IMR-90 (cell line): ENCODE data around the gene IRF4. TPM values are rescaled to one million over a fixed set of nuclear protein-coding genes. Genes with fewer than 3 reads are reported as not detected.

Source experiments
- ATAC-seq: fragments of 200-7000 bp; cut with Tn5 transposase; 2 replicates; pipeline ENCODE4 v1.9.1; 2020; ENCODE audit warnings: low read depth, mild to moderate bottlenecking, moderate library complexity
- BruUV-seq: library from RNA; stranded (reverse); fragments of 400-500 nt; replicated peaks from 2 replicates; lab custom pipeline; 2021; lab: Mats Ljungman, UMichigan
- CTCF ChIA-PET: fragments of 300-600 bp; formaldehyde crosslinking; extraction: SDS; loops from one replicate; lab custom pipeline; 2021; ENCODE audit warnings: antibody characterized with exemption; lab: Yijun Ruan, JAX
- POLR2A ChIA-PET: fragments of 300-600 bp; sonication (Branson Sonifier 250); formaldehyde crosslinking; loops from one replicate; lab custom pipeline; 2022; ENCODE audit warnings: antibody characterized with exemption; ENCODE audit not compliant: unreplicated experiment; lab: Charles Lee
- DNase-seq: peaks from one replicate; pipeline ENCODE4 v3.0.0; 2013
- H2AFZ ChIP-seq: replicated peaks from 2 replicates; pipeline ENCODE3; 2013; ENCODE audit warnings: low read length, mild to moderate bottlenecking; ENCODE audit not compliant: poor library complexity
- H2AK5ac ChIP-seq: 2 replicates; pipeline ENCODE4 v1.6.1; 2013; ENCODE audit warnings: low read depth, low read length, inconsistent platforms
- H2AK9ac ChIP-seq: replicated peaks from 2 replicates; pipeline ENCODE3; 2013; ENCODE audit warnings: mild to moderate bottlenecking, low read depth, low read length, moderate library complexity; ENCODE audit not compliant: poor library complexity
- H2BK120ac ChIP-seq: 2 replicates; pipeline ENCODE4 v1.6.1; 2013; ENCODE audit warnings: low read depth, low read length, inconsistent platforms
- H2BK15ac ChIP-seq: 3 replicates; pipeline ENCODE4 v1.6.1; 2013; ENCODE audit warnings: low read depth, low read length, inconsistent platforms
- H2BK20ac ChIP-seq: 2 replicates; pipeline ENCODE4 v1.6.1; 2013; ENCODE audit warnings: low read depth, mild to moderate bottlenecking, inconsistent platforms, low read length, moderate library complexity
- H2BK5ac ChIP-seq: 2 replicates; pipeline ENCODE4 v1.6.1; 2013; ENCODE audit warnings: mild to moderate bottlenecking, low read depth, low read length, inconsistent platforms; ENCODE audit not compliant: poor library complexity, severe bottlenecking
- H3K14ac ChIP-seq: replicated peaks from 2 replicates; pipeline ENCODE4 v1.6.1; 2013; ENCODE audit warnings: low read depth, low read length, inconsistent platforms
- H3K18ac ChIP-seq: 2 replicates; pipeline ENCODE4 v1.6.1; 2013; ENCODE audit warnings: low read depth, low read length, control low read depth
- H3K23ac ChIP-seq: 2 replicates; pipeline ENCODE4 v1.6.1; 2013; ENCODE audit warnings: low read depth, low read length, inconsistent platforms
- H3K27ac ChIP-seq: 2 replicates; pipeline ENCODE4 v1.5.1; 2013; ENCODE audit warnings: mild to moderate bottlenecking, control low read depth, low read length; ENCODE audit not compliant: insufficient read depth
- H3K27me3 ChIP-seq: 2 replicates; pipeline ENCODE4 v1.6.1; 2013; ENCODE audit warnings: low read length; ENCODE audit not compliant: control insufficient read depth, insufficient read depth
- H3K36me3 ChIP-seq: 2 replicates; pipeline ENCODE4 v1.6.1; 2013; ENCODE audit warnings: low read length, mixed read lengths; ENCODE audit not compliant: control insufficient read depth, insufficient read depth
- H3K4ac ChIP-seq: 2 replicates; pipeline ENCODE4 v1.6.1; 2013; ENCODE audit warnings: low read depth, low read length, inconsistent platforms
- H3K4me1 ChIP-seq: 2 replicates; pipeline ENCODE4 v1.6.1; 2013; ENCODE audit warnings: low read length, mixed read lengths; ENCODE audit not compliant: control insufficient read depth, insufficient read depth
- H3K4me2 ChIP-seq: 2 replicates; pipeline ENCODE4 v1.6.1; 2013; ENCODE audit warnings: low read depth, mild to moderate bottlenecking, control low read depth, low read length, moderate library complexity
- H3K4me3 ChIP-seq: 2 replicates; pipeline ENCODE4 v1.5.1; 2013; ENCODE audit warnings: low read depth, mild to moderate bottlenecking, control low read depth, low read length, moderate library complexity; ENCODE audit not compliant: insufficient read depth
- H3K56ac ChIP-seq: 2 replicates; pipeline ENCODE4 v1.6.1; 2013; ENCODE audit warnings: low read length, inconsistent platforms; ENCODE audit not compliant: insufficient read depth; ENCODE audit errors: extremely low read depth
- H3K79me1 ChIP-seq, 2 experiments: 2 replicates each; pipeline ENCODE4 v1.6.1; 2013; ENCODE audit warnings: low read length in 2 of 2, inconsistent platforms in 1 of 2, low read depth in 1 of 2
- H3K9ac ChIP-seq: 2 replicates; pipeline ENCODE4 v1.6.1; 2013; ENCODE audit warnings: low read depth, low read length, control low read depth
- H3K9me1 ChIP-seq: 2 replicates; pipeline ENCODE4 v1.6.1; 2013; ENCODE audit warnings: low read length, inconsistent platforms; ENCODE audit not compliant: insufficient read depth
- H3K9me3 ChIP-seq: 2 replicates; pipeline ENCODE4 v1.6.1; 2013; ENCODE audit warnings: low read length; ENCODE audit not compliant: control insufficient read depth, insufficient read depth
- H4K20me1 ChIP-seq: 2 replicates; pipeline ENCODE4 v1.6.1; 2013; ENCODE audit warnings: low read length, inconsistent platforms; ENCODE audit not compliant: insufficient read depth
- H4K5ac ChIP-seq: 2 replicates; pipeline ENCODE4 v1.6.1; 2013; ENCODE audit warnings: mild to moderate bottlenecking, low read depth, low read length, control low read depth
- H4K8ac ChIP-seq, 2 experiments: 2 replicates each; pipeline ENCODE4 v1.6.1; 2013; ENCODE audit warnings: low read depth in 2 of 2, low read length in 2 of 2, control low read depth in 1 of 2, inconsistent platforms in 1 of 2
- H4K91ac ChIP-seq: 2 replicates; pipeline ENCODE4 v1.6.1; 2013; ENCODE audit warnings: low read depth, low read length, inconsistent platforms; ENCODE audit not compliant: insufficient read depth
- BHLHE40 ChIP-seq: fragments of 150-350 bp; IDR thresholded peaks from 2 replicates; pipeline ENCODE4 v1.6.1; 2016; ENCODE audit warnings: mild to moderate bottlenecking, low read depth, low read length
- CEBPB ChIP-seq: IDR thresholded peaks from 2 replicates; pipeline ENCODE4 v1.6.1; 2012; ENCODE audit warnings: low read depth, low read length, improper control_type of control experiment
- CHD1 ChIP-seq: IDR thresholded peaks from 2 replicates; pipeline ENCODE4 v1.6.1; 2012; ENCODE audit warnings: low read depth, low read length, improper control_type of control experiment
- CTCF ChIP-seq: conservative IDR thresholded peaks from 2 replicates; pipeline ENCODE4 v1.5.1; 2012; ENCODE audit warnings: mild to moderate bottlenecking, low read depth, low read length, improper control_type of control experiment
- FOS ChIP-seq: fragments of 150-350 bp; IDR thresholded peaks from 2 replicates; pipeline ENCODE4 v1.6.1; 2016; ENCODE audit warnings: low read depth, low read length
- MAFK ChIP-seq: IDR thresholded peaks from 2 replicates; pipeline ENCODE4 v1.6.1; 2012; ENCODE audit warnings: low read depth, low read length, improper control_type of control experiment
- MAZ ChIP-seq: IDR thresholded peaks from 2 replicates; pipeline ENCODE4 v1.6.1; 2012; ENCODE audit warnings: low read depth, mild to moderate bottlenecking, low read length, improper control_type of control experiment, moderate library complexity, borderline replicate concordance
- MXI1 ChIP-seq: IDR thresholded peaks from 2 replicates; pipeline ENCODE4 v1.6.1; 2012; ENCODE audit warnings: low read depth, mild to moderate bottlenecking, low read length, moderate library complexity, borderline replicate concordance
- NFE2L2 ChIP-seq: fragments of 150-350 bp; IDR thresholded peaks from 2 replicates; pipeline ENCODE4 v1.6.1; 2016; ENCODE audit warnings: low read depth, mild to moderate bottlenecking, low read length
- POLR2A ChIP-seq: IDR thresholded peaks from 2 replicates; pipeline ENCODE4 v1.6.1; 2012; ENCODE audit warnings: mild to moderate bottlenecking, low read depth, low read length
- RAD21 ChIP-seq: IDR thresholded peaks from 2 replicates; pipeline ENCODE4 v1.6.1; 2012; ENCODE audit warnings: low read length, improper control_type of control experiment
- RCOR1 ChIP-seq: IDR thresholded peaks from 2 replicates; pipeline ENCODE4 v1.6.1; 2012; ENCODE audit warnings: mild to moderate bottlenecking, low read length, improper control_type of control experiment; ENCODE audit not compliant: insufficient replicate concordance
- RFX5 ChIP-seq: IDR thresholded peaks from 2 replicates; pipeline ENCODE4 v1.8.0; 2012; ENCODE audit warnings: low read depth, mild to moderate bottlenecking, low read length, moderate library complexity
- SMC3 ChIP-seq: fragments of 150-350 bp; IDR thresholded peaks from 2 replicates; pipeline ENCODE4 v1.6.1; 2016; ENCODE audit warnings: low read depth, mild to moderate bottlenecking, antibody characterized with exemption, low read length, moderate library complexity
- USF2 ChIP-seq: fragments of 150-350 bp; IDR thresholded peaks from 2 replicates; pipeline ENCODE4 v1.6.1; 2017; ENCODE audit warnings: mild to moderate bottlenecking, antibody characterized with exemption, low read length, low read depth
- WGBS, 2 experiments: methylation state at CpG; one replicate each; pipeline versions ENCODE4 v1.1.5 to v1.1.7; 2013; ENCODE audit warnings: missing lambda C conversion rate in 2 of 2; ENCODE audit not compliant: insufficient read length in 1 of 2; ENCODE audit errors: extremely low coverage in 2 of 2; 5-methylcytosine and 5-hydroxymethylcytosine counted together
- dilution Hi-C: fragments of 300-500 bp; cut with HindIII; formaldehyde crosslinking; loops from one replicate; pipeline ENCODE4 v1.14.3; 2018; ENCODE audit warnings: low sequenced_read_pairs; ENCODE audit not compliant: unreplicated experiment
- in situ Hi-C: fragments of 300-500 bp; cut with MboI; formaldehyde crosslinking; loops from 3 replicates; pipeline ENCODE4 v1.14.3; 2019; ENCODE audit warnings: low sequenced_read_pairs, inconsistent platforms, mixed read lengths
- intact Hi-C: fragments of 100-400 bp; cut with micrococcal nuclease; formaldehyde crosslinking; loops from 2 replicates; pipeline ENCODE4 v1.10.0; 2022
- polyA plus RNA-seq, 3 experiments: library from polyadenylated mRNA; depleted of rRNA; stranded (reverse); fragments of >200 nt; gene quantifications; 2 replicates each; pipeline ENCODE4 v1.2.3, GENCODE V29; 2012; ENCODE audit warnings: low replicate concordance in 1 of 3
- total RNA-seq: library from RNA; depleted of rRNA; stranded (reverse); fragments of >200 nt; gene quantifications from 2 replicates; pipeline ENCODE4 v1.2.3, GENCODE V29; 2012

IRF4 gene
- total and polyA plus RNA-seq, 2 of the 4 experiments (the other 2 are of a cell fraction) = not detected

GRCh38 chr6:355373-356208, 36.0 kb upstream of the IRF4 start:
- Histone ChIP-seq H4K20me1 (no peaks in the 10 kb centered on the region), H3K4me1 (no peaks in the 10 kb centered on the region), H3K79me1 (no peaks in the 10 kb centered on the region), H2AK5ac (no peak overlapping the region), H4K8ac (no peak overlapping the region), H2BK120ac (no peak overlapping the region), H3K56ac (no peak overlapping the region), H3K23ac (no peak overlapping the region), H3K4ac (no peak overlapping the region), H3K4me2 (no peak overlapping the region), H2BK15ac (no peak overlapping the region), H3K27me3 (no peaks in the 10 kb centered on the region), H2AFZ (no peak overlapping the region), H4K5ac (no peak overlapping the region), H2AK9ac (no peak overlapping the region), H3K9ac (no peak overlapping the region), H4K91ac (no peak overlapping the region), H3K27ac (no peak overlapping the region), H3K36me3 (no peaks in the 10 kb centered on the region), H3K18ac (no peak overlapping the region), H3K4me3 (no peak overlapping the region), H3K9me1 (no peaks in the 10 kb centered on the region), H2BK5ac (no peak overlapping the region), H3K14ac (no peak overlapping the region), H2BK20ac (no peak overlapping the region), H3K9me3 (peaks cover 10% of the 10 kb centered on the region; the same call in 1 of the 2 replicates)
- ChIA-PET CTCF (interaction anchor here (0.6 kb wide), 1 partner anchor 11 kb away, joined by 3 read pairs; no protein-coding TSS in a partner anchor), POLR2A (no interaction called here)
- WGBS, 2 experiments = 67% methylated on average over 5 of the region's 9 CpGs; no CpG with 5 or more reads in 1 of the 2 experiments
- no peak for DNase-seq
- intact Hi-C loops (loop anchor here (2.0 kb wide), 1 partner anchor 35 kb away; the partner anchor contains the start of gene IRF4), dilution Hi-C loops (no loop called here), in situ Hi-C loops (no loop called here)
- TF ChIP-seq RCOR1 (no peak), CHD1 (no peak), RAD21 (no peak), POLR2A (no peak), CEBPB (no peak), MAZ (no peak), USF2 (no peak), CTCF (no peak), FOS (no peak), NFE2L2 (no peak), SMC3 (no peak), MXI1 (no peak), BHLHE40 (no peak), MAFK (no peak), RFX5 (no peak)
- no TSS peak for BruUV-seq
- no peak for ATAC-seq
